ENCODE results near the gene JAZF1. TPM values are rescaled to one million over a fixed set of nuclear protein-coding genes. Genes with fewer than 3 reads are reported as not detected.

The JAZF1 gene
- total RNA-seq, 1 donor from 2014 or later, result 3.6 TPM

- TF ChIP-seq, protein P1, sequence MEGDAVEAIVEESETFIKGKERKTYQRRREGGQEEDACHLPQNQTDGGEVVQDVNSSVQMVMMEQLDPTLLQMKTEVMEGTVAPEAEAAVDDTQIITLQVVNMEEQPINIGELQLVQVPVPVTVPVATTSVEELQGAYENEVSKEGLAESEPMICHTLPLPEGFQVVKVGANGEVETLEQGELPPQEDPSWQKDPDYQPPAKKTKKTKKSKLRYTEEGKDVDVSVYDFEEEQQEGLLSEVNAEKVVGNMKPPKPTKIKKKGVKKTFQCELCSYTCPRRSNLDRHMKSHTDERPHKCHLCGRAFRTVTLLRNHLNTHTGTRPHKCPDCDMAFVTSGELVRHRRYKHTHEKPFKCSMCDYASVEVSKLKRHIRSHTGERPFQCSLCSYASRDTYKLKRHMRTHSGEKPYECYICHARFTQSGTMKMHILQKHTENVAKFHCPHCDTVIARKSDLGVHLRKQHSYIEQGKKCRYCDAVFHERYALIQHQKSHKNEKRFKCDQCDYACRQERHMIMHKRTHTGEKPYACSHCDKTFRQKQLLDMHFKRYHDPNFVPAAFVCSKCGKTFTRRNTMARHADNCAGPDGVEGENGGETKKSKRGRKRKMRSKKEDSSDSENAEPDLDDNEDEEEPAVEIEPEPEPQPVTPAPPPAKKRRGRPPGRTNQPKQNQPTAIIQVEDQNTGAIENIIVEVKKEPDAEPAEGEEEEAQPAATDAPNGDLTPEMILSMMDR (conservative IDR thresholded peaks at IDR 0.05; ENCODE audit: low read depth, low read length), result no peak
These were observed 12.0 kb downstream of the JAZF1 start for GRCh38 chr7:28168393-28169158.

GRCh38 chr7:28166982-28167715 is 13.4 kb downstream of the JAZF1 start:
- no peak overlapping the region for H3K4me3 ChIP-seq (ENCODE audit: low read depth, low read length)
- DNase-seq (ENCODE audit: low read depth), result no peak
- TF ChIP-seq, protein P1 (conservative IDR thresholded peaks at IDR 0.05; ENCODE audit: low read depth, low read length), result no peak

More at GRCh38 chr7:28168393-28169158, 12.0 kb downstream of the JAZF1 start:
- DNase-seq (ENCODE audit: low read depth), result no peak
- no peak overlapping the region for H3K4me3 ChIP-seq (ENCODE audit: low read depth, low read length)

- TF ChIP-seq, protein P1 (conservative IDR thresholded peaks at IDR 0.05; ENCODE audit: low read depth, low read length), result no peak
- no peak overlapping the region for H3K4me3 ChIP-seq (ENCODE audit: low read depth, low read length)
- DNase-seq (ENCODE audit: low read depth), result no peak
These were observed 14.3 kb downstream of the JAZF1 start for GRCh38 chr7:28165961-28166955.

- TF ChIP-seq, protein P1 (conservative IDR thresholded peaks at IDR 0.05; ENCODE audit: low read depth, low read length), result no peak
- DNase-seq (ENCODE audit: low read depth), result no peak
- H3K4me3 ChIP-seq (ENCODE audit: low read depth, low read length), result no peak overlapping the region
These were observed 15.3 kb downstream of the JAZF1 start for GRCh38 chr7:28165261-28165660.

DNA sequence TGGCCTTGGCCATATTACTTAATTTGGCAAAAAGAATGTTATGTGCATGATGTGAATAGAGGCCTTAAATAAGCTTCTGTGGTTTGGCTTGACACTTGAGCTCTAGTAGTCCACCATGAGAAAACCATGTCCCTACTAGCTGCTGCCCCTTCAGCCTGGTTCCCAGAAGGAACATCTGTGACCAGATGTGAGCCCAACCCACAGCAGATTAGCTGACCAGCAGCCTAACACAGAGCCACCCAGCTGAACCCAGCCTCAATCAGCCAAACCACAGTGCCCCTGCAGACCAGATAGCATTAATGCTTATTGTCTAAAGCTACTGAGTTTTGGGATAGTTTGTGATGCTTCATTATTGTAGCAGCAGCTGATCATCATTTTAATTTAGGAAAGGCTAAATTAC is 16.6 kb downstream of the JAZF1 start:
- TF ChIP-seq, protein P1 (conservative IDR thresholded peaks at IDR 0.05; ENCODE audit: low read depth, low read length), result no peak
- H3K4me3 ChIP-seq (ENCODE audit: low read depth, low read length), result no peak overlapping the region
- DNase-seq (ENCODE audit: low read depth), result no peak

DNA sequence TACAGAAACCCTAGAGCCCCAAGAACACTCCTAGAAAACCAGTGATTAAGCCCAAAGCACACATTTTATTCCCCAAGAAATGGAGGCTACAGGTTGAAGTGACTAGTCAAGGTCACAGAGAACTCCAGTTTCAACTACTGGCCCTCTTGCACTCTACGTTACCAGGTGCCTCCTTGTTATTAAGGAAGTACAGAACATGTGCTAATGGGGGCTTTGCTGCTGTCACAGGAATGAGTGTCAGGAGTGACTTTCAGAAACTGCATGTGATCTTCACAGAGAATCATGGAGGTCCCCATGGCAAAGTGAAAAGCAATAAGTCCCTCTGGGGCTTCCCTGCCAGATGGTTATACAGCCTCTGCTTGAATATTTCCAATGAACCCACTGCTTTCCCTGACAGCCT is 19.3 kb downstream of the JAZF1 start:
- no peak for DNase-seq (ENCODE audit: low read depth)
- H3K4me3 ChIP-seq (ENCODE audit: low read depth, low read length), result no peak overlapping the region
- TF ChIP-seq, protein P1 (conservative IDR thresholded peaks at IDR 0.05; ENCODE audit: low read depth, low read length), result no peak
